ENCODE results near the gene LIPC.

DNA sequence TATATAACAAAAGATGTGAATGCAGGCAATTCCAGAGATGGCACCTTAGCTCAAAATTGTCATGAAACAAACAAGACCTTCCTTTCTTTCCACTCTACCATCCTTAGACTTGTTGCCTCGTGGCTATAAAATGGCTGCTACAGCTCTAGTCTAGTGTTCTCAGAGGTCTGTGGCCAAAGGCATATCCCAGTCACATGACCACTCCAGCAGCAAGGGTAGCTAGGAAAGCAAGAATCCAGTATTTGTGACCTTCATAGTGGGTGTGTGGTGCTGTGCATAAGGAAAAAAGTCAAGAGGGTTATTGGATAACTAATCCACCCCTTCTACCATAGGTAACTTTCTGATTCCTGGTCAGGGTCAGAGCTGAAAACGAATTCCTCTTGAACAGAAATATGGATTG lies 27.1 kb upstream of the LIPC start:
- TF ChIP-seq, protein P1, sequence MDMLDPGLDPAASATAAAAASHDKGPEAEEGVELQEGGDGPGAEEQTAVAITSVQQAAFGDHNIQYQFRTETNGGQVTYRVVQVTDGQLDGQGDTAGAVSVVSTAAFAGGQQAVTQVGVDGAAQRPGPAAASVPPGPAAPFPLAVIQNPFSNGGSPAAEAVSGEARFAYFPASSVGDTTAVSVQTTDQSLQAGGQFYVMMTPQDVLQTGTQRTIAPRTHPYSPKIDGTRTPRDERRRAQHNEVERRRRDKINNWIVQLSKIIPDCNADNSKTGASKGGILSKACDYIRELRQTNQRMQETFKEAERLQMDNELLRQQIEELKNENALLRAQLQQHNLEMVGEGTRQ (CRISPR knock-in tag; IDR thresholded peaks at IDR 0.05), result no peak
- TF ChIP-seq, protein P2, sequence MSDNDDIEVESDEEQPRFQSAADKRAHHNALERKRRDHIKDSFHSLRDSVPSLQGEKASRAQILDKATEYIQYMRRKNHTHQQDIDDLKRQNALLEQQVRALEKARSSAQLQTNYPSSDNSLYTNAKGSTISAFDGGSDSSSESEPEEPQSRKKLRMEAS (CRISPR knock-in tag; IDR thresholded peaks at IDR 0.05), result no peak
- TF ChIP-seq, protein P3, sequence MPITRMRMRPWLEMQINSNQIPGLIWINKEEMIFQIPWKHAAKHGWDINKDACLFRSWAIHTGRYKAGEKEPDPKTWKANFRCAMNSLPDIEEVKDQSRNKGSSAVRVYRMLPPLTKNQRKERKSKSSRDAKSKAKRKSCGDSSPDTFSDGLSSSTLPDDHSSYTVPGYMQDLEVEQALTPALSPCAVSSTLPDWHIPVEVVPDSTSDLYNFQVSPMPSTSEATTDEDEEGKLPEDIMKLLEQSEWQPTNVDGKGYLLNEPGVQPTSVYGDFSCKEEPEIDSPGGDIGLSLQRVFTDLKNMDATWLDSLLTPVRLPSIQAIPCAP (CRISPR knock-in tag; IDR thresholded peaks at IDR 0.05), result no peak
